HepG2 (cell line): Measurements from ENCODE around the gene C16orf89. TPM values are rescaled to one million over a fixed set of nuclear protein-coding genes. Genes with fewer than 3 reads are reported as not detected.
A peak's percentile ranks its signal among the peaks of the same experiment; 100 is the strongest.

Experiments
- ARID3A ChIP-seq: IDR thresholded peaks from 2 replicates; pipeline ENCODE4 v1.6.1; 2012; ENCODE audit warnings: low read depth, low read length, improper control_type of control experiment
- ARNT ChIP-seq: fragments of 450-650 bp; IDR thresholded peaks from 2 replicates; pipeline ENCODE4 v1.6.1; 2017
- BCL3 ChIP-seq: sonication (generic); formaldehyde crosslinking; IDR thresholded peaks from 2 replicates; pipeline ENCODE4 v1.5.1; 2020; ENCODE audit warnings: mild to moderate bottlenecking, missing genetic modification reagents, moderate library complexity
- HNF1B ChIP-seq: sonication (generic); formaldehyde crosslinking; IDR thresholded peaks from 2 replicates; pipeline ENCODE4 v1.5.1; 2020; ENCODE audit warnings: mild to moderate bottlenecking, moderate library complexity, missing genetic modification reagents
- IKZF4 ChIP-seq: sonication (generic); formaldehyde crosslinking; IDR thresholded peaks from 2 replicates; pipeline ENCODE4 v1.5.1; 2020; ENCODE audit warnings: borderline replicate concordance, mild to moderate bottlenecking, low read depth, missing genetic modification reagents; ENCODE audit errors: not compliant biosample characterization
- SMC3 ChIP-seq: IDR thresholded peaks from 2 replicates; pipeline ENCODE4 v1.6.1; 2011; ENCODE audit warnings: low read length, improper control_type of control experiment
- USF2 ChIP-seq, 2 experiments: sonication (generic) in 1 of 2; formaldehyde crosslinking in 1 of 2; IDR thresholded peaks; 2 replicates each; pipeline versions ENCODE4 v1.5.1 to v1.6.1; 2011 to 2020; ENCODE audit warnings: borderline replicate concordance in 1 of 2, low read depth in 1 of 2, low read length in 1 of 2, mild to moderate bottlenecking in 1 of 2, missing genetic modification reagents in 1 of 2, moderate library complexity in 1 of 2
- ZBTB7B ChIP-seq: sonication (generic); formaldehyde crosslinking; IDR thresholded peaks from 2 replicates; pipeline ENCODE4 v1.4.0; 2020; ENCODE audit warnings: missing genetic modification reagents
- ZNF512B ChIP-seq: sonication (generic); formaldehyde crosslinking; IDR thresholded peaks from 2 replicates; pipeline ENCODE4 v1.5.1; 2020; ENCODE audit warnings: missing genetic modification reagents, mild to moderate bottlenecking, borderline replicate concordance
- ZNF589 ChIP-seq: sonication (generic); formaldehyde crosslinking; conservative IDR thresholded peaks from 2 replicates; pipeline ENCODE4 v1.8.0; 2022; ENCODE audit warnings: mild to moderate bottlenecking, moderate library complexity, missing genetic modification reagents
- ZNF781 ChIP-seq: sonication (generic); formaldehyde crosslinking; IDR thresholded peaks from 2 replicates; pipeline ENCODE4 v1.5.1; 2020; ENCODE audit warnings: borderline replicate concordance, mild to moderate bottlenecking, missing genetic modification reagents; ENCODE audit errors: not compliant biosample characterization
- polyA plus RNA-seq, 8 experiments: library from polyadenylated mRNA; depleted of rRNA in 3 of 8; stranded (reverse) in 7 of 8; unstranded in 1 of 8; fragments of >200 nt; fragmentation: Illumina TruSeq in 4 of 8; extraction: Trizol in 4 of 8; gene quantifications; 2 replicates each; pipeline versions ENCODE4 v1.2.1 to v1.2.3, GENCODE V29; 2011 to 2016; ENCODE audit warnings: low read depth in 4 of 8, missing spikeins in 1 of 8, mixed read lengths in 1 of 8; ENCODE audit not compliant: insufficient read depth in 1 of 8
- total RNA-seq, 5 experiments: library from RNA; depleted of rRNA; stranded (reverse); fragments of >200 nt; fragmentation: Illumina TruSeq; extraction: Trizol; gene quantifications; 2 replicates each; pipeline ENCODE4 v1.2.3, GENCODE V29; 2016; ENCODE audit warnings: low read depth in 1 of 5

Gene C16orf89
- total and polyA plus RNA-seq, 2 of the 13 experiments (the other 11 are each of a cell fraction or from before 2014, with no cell fraction given): 1.9 to 3.4 TPM

- no peak for TF ChIP-seq ARID3A
- no peak for TF ChIP-seq ZNF781 (CRISPR knock-in tag)
- no peak for TF ChIP-seq ZNF512B (CRISPR knock-in tag)
- peak; percentile 38; the same call in 1 of the 2 replicates for TF ChIP-seq SMC3
- TF ChIP-seq ARNT: no peak
- 0 out of 2 replicates have a peak, but pooled peaks have one; percentile 38 for TF ChIP-seq ZBTB7B
- TF ChIP-seq BCL3 (CRISPR knock-in tag): peak; percentile 56; the same call in 1 of the 2 replicates
- peak; percentile 34; the same call in 1 of the 2 replicates for TF ChIP-seq USF2 (IDR thresholded peaks at IDR 0.05; ENCODE audit: low read depth, low read length)
- TF ChIP-seq USF2 (CRISPR knock-in tag; IDR thresholded peaks at IDR 0.05; ENCODE audit: borderline replicate concordance): peak; percentile 62; the same call in 1 of the 2 replicates
- TF ChIP-seq ZNF589 (CRISPR knock-in tag): no peak
- TF ChIP-seq IKZF4 (CRISPR knock-in tag): peak; percentile 47
- peak; percentile 59; the same call in 1 of the 2 replicates for TF ChIP-seq HNF1B (CRISPR knock-in tag)
Measured at GRCh38 chr16:5010576-5011329, 55.0 kb downstream of the C16orf89 start (continued).
